ENCODE results near the gene KCNS3.

DNA sequence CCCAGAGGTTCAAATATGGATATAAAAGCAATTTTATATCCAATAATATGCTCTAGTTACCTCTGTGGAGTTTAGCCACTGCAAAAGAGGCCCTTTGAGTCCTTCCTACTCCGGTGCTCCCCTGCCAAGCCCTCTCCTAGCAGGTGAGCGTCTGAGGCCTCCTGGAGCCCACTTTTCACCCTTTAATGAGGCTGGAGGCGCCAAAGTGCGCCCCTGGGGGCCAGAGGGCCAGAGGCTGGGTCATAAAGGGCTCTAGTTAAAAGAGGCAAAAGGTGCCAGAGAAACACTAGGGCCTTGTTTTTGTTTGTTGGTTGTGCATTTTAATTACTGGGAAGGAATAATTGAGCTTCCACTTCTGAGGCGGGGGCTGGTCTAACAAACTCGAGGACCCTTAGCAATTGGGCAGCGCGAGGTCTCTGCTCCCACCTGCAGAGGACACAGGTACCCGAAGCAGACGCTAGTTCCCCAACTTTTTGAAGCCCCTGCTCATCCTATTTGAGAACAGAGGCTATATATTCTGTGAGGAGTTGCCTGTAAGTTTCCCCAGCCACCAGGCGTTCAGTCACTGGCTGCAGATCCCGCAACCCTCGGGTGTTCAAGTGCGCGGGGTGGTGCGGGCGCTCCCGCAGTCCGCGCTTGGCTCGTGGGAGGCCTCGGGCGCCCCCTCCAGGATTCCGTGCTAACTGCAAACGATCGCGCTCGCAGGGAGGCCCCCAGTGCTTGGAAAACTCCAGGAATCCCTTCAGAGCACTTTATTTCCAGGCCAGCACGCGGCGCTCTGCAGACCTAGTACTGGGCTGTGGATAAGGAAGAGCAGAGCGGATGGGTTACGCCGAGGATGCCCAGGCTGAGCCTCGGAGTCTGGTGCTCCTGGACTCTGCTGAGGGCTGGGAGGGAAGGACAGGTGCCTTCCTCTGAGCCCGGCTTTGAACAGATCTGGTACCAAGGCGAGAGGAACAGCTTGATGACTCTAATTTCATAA is 48.1 kb upstream of the KCNS3 start:
- TF ChIP-seq EZH2 (IDR thresholded peaks at IDR 0.05; ENCODE audit: borderline replicate concordance, low read length) (no peak), CTCF (IDR thresholded peaks at IDR 0.05; ENCODE audit: low read length) (peak; percentile 87)
